Natural killer cell (primary cell): ENCODE results near the gene IL31. TPM values are rescaled to one million over a fixed set of nuclear protein-coding genes. Genes with fewer than 3 reads are reported as not detected.
A peak's percentile ranks its signal among the peaks of the same experiment; 100 is the strongest.

Source experiments
- ATAC-seq, 3 donors: fragments of 150-1000 bp in 2 of 3; fragments of 200-7000 bp in 1 of 3; cut with Tn5 transposase; 1 replicate in 1 of 3; 2 replicates in 2 of 3; pipeline ENCODE4 v1.10.0; 2021; ENCODE audit warnings: mild to moderate bottlenecking in 2 of 3, moderate library complexity in 2 of 3
- DNase-seq, 2 donors: peaks; one replicate each; pipeline versions ENCODE4 v3.0.0 to v3.0.0-alpha.2; 2013 to 2021; ENCODE audit warnings: mixed read lengths in 1 of 2
- H3K27ac ChIP-seq: one replicate; pipeline ENCODE4 v1.5.1; 2013; ENCODE audit warnings: mild to moderate bottlenecking, low read length
- H3K27me3 ChIP-seq: one replicate; pipeline ENCODE4 v1.6.1; 2013; ENCODE audit warnings: low read length; ENCODE audit not compliant: control insufficient read depth, insufficient read depth
- H3K36me3 ChIP-seq: one replicate; pipeline ENCODE4 v1.6.1; 2013; ENCODE audit warnings: low read length; ENCODE audit not compliant: control insufficient read depth, insufficient read depth
- H3K4me1 ChIP-seq: one replicate; pipeline ENCODE4 v1.6.1; 2013; ENCODE audit warnings: low read length; ENCODE audit not compliant: control insufficient read depth, insufficient read depth
- H3K4me3 ChIP-seq: one replicate; pipeline ENCODE4 v1.5.1; 2013; ENCODE audit warnings: low read length
- H3K9me3 ChIP-seq: one replicate; pipeline ENCODE4 v1.6.1; 2013; ENCODE audit warnings: low read length; ENCODE audit not compliant: control insufficient read depth, insufficient read depth
- H3K27ac Mint-ChIP-seq, 2 donors: one replicate each; pipeline ENCODE4 v1.8.0; 2022; ENCODE audit warnings: mild to moderate bottlenecking in 2 of 2, mixed read lengths in 2 of 2, moderate library complexity in 1 of 2
- H3K27me3 Mint-ChIP-seq, 2 donors: one replicate each; pipeline ENCODE4 v1.8.0; 2022; ENCODE audit warnings: low read depth in 2 of 2, mixed read lengths in 2 of 2
- H3K36me3 Mint-ChIP-seq: one replicate; pipeline ENCODE4 v1.8.0; 2022; ENCODE audit warnings: mixed read lengths
- H3K4me1 Mint-ChIP-seq, 2 donors: one replicate each; pipeline ENCODE4 v1.8.0; 2022; ENCODE audit warnings: mixed read lengths in 2 of 2
- H3K4me3 Mint-ChIP-seq: one replicate; pipeline ENCODE4 v1.8.0; 2022; ENCODE audit warnings: mild to moderate bottlenecking, moderate library complexity, mixed read lengths
- H3K9me3 Mint-ChIP-seq, 2 donors: one replicate each; pipeline ENCODE4 v1.8.0; 2022; ENCODE audit warnings: mixed read lengths in 2 of 2
- CTCF ChIP-seq: fragments of 200-600 bp; IDR thresholded peaks from one replicate; pipeline ENCODE4 v1.8.0; 2022; ENCODE audit warnings: antibody characterized with exemption
- WGBS: methylation state at CpG from one replicate; pipeline ENCODE4 v1.1.7; 2013; ENCODE audit warnings: missing lambda C conversion rate; ENCODE audit not compliant: insufficient coverage; 5-methylcytosine and 5-hydroxymethylcytosine counted together
- intact Hi-C: fragments of 100-400 bp; cut with micrococcal nuclease; formaldehyde crosslinking; loops from one replicate; pipeline ENCODE4 v1.14.2; 2022
- total RNA-seq, 4 donors: library from RNA; stranded (reverse); fragments of 120-200 nt in 1 of 4; gene quantifications; one replicate each; pipeline versions ENCODE4 v1.2.3 to v1.2.4, GENCODE V29; 2013 to 2022

IL31 gene
- total RNA-seq, 3 donors from 2014 or later (not counting 1 experiment from before 2014, with no cell fraction given) = not detected

- peak; percentile 77 for TF ChIP-seq CTCF
- ATAC-seq (peak; percentile 90 to 99 (median 95)), DNase-seq (peak; percentile 68 to 79)
- no peaks in the 10 kb centered on the region for H3K9me3 Mint-ChIP-seq
- Histone ChIP-seq H3K27ac (no peak overlapping the region), H3K4me1 (peaks cover 3% of the 10 kb centered on the region), H3K4me3 (no peak overlapping the region), H3K36me3 (no peaks in the 10 kb centered on the region), H3K9me3 (no peaks in the 10 kb centered on the region), H3K27me3 (no peaks in the 10 kb centered on the region)
- H3K27me3 Mint-ChIP-seq = no peaks in the 10 kb centered on the region
- H3K36me3 Mint-ChIP-seq = no peaks in the 10 kb centered on the region
- no peak overlapping the region for H3K27ac Mint-ChIP-seq
- intact Hi-C loops = loop anchor here (1.0 kb wide), 2 partner anchors 60 to 137 kb away; no protein-coding TSS in a partner anchor
- WGBS = 66% methylated on average over 16 of the region's 18 CpGs
- H3K4me1 Mint-ChIP-seq = peaks cover 5 to 8% of the 10 kb centered on the region in 2 donors
- no peak overlapping the region for H3K4me3 Mint-ChIP-seq
Measured at GRCh38 chr12:122190842-122191668, 17.0 kb upstream of the IL31 start.

- Mint-ChIP-seq H3K4me3 (no peak overlapping the region), H3K27me3 (no peaks in the 10 kb centered on the region), H3K27ac (no peak overlapping the region), H3K4me1 (peaks cover 12 to 13% of the 10 kb centered on the region in 2 donors), H3K9me3 (no peaks in the 10 kb centered on the region), H3K36me3 (no peaks in the 10 kb centered on the region)
- H3K4me3 ChIP-seq = no peak overlapping the region
- no peak for TF ChIP-seq CTCF
- H3K27me3 ChIP-seq = no peaks in the 10 kb centered on the region
- intact Hi-C loops = no loop called here
- H3K27ac ChIP-seq = no peak overlapping the region
- no peaks in the 10 kb centered on the region for H3K36me3 ChIP-seq
- H3K4me1 ChIP-seq = peaks cover 11% of the 10 kb centered on the region
- ATAC-seq = no peak
- 94% methylated on average over 34 of the region's 34 CpGs for WGBS
- no peaks in the 10 kb centered on the region for H3K9me3 ChIP-seq
- DNase-seq = no peak
Measured at GRCh38 chr12:122189626-122190475, 15.8 kb upstream of the IL31 start.

DNA sequence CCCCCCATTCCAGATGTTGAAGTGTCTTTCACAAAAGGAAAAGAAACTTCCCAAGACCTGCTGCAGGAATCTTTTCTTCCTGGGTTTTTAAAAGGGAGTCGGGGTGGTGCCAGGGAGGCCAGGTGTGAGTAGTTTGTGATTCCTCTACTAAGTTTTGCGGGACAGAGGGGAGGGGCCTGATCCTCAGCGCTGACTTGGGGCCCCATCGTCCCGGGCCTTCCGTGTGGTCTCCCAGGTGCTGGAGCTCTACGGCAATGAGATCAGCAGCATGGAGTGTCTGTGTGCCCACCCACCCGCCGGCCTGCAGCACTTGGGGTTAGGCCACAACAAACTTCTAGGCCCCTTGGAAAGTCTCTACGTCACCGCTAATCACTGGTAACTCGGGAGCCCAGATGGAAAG is 13.4 kb upstream of the IL31 start:
- peaks cover 28 to 32% of the 10 kb centered on the region in 2 donors for H3K4me1 Mint-ChIP-seq
- Histone ChIP-seq H3K27ac (no peak overlapping the region), H3K27me3 (no peaks in the 10 kb centered on the region), H3K9me3 (no peaks in the 10 kb centered on the region), H3K4me3 (no peak overlapping the region), H3K36me3 (no peaks in the 10 kb centered on the region), H3K4me1 (peaks cover 33% of the 10 kb centered on the region)
- H3K27ac Mint-ChIP-seq = no peak overlapping the region
- no peaks in the 10 kb centered on the region for H3K9me3 Mint-ChIP-seq
- no peaks in the 10 kb centered on the region for H3K27me3 Mint-ChIP-seq
- no peak for TF ChIP-seq CTCF
- DNase-seq (no peak), ATAC-seq (no peak)
- no peak overlapping the region for H3K4me3 Mint-ChIP-seq
- no peaks in the 10 kb centered on the region for H3K36me3 Mint-ChIP-seq
- 94% methylated on average over 12 of the region's 12 CpGs for WGBS
- intact Hi-C loops = no loop called here
